ENCODE results near the gene TDRD3.

GRCh38 chr13:60395971-60396782 lies 843 bp upstream of the TDRD3 start:
- TF ChIP-seq CTCF (conservative IDR thresholded peaks at IDR 0.05; ENCODE audit: low read depth, low read length) (no peak), EZH2 (IDR thresholded peaks at IDR 0.05; ENCODE audit: low read length, unreplicated experiment) (no peak)
